SK-N-SH (cell line): ENCODE data around the gene CHMP1B.

Experiments
- MXI1 ChIP-seq: IDR thresholded peaks from 2 replicates; pipeline ENCODE4 v1.6.1; 2012; ENCODE audit warnings: mild to moderate bottlenecking, low read depth, low read length, improper control_type of control experiment
- POLR2AphosphoS5 ChIP-seq: IDR thresholded peaks from 2 replicates; pipeline ENCODE4 v1.6.1; 2012; ENCODE audit warnings: low read depth, low read length
- RFX5 ChIP-seq: IDR thresholded peaks from 2 replicates; pipeline ENCODE4 v1.6.1; 2012; ENCODE audit warnings: mild to moderate bottlenecking, improper control_type of control experiment, low read length
- SIN3A ChIP-seq: IDR thresholded peaks from 2 replicates; pipeline ENCODE4 v1.6.1; 2012; ENCODE audit warnings: low read depth, mild to moderate bottlenecking, low read length, moderate library complexity, borderline replicate concordance
- SMC3 ChIP-seq: IDR thresholded peaks from 2 replicates; pipeline ENCODE4 v1.6.1; 2012; ENCODE audit warnings: low read depth, low read length, improper control_type of control experiment
- TAF1 ChIP-seq: IDR thresholded peaks from 2 replicates; pipeline ENCODE4 v1.6.1; 2012; ENCODE audit warnings: low read depth, mild to moderate bottlenecking, low read length, moderate library complexity, borderline replicate concordance
- TEAD4 ChIP-seq: IDR thresholded peaks from 2 replicates; pipeline ENCODE4 v1.4.0; 2012; ENCODE audit warnings: mild to moderate bottlenecking, borderline replicate concordance; ENCODE audit not compliant: insufficient read depth
- TF ChIP-seq, protein P1 (sequence below): fragments of 200-600 bp; sonication (generic); IDR thresholded peaks from 2 replicates; pipeline ENCODE4 v1.6.1; 2017; ENCODE audit warnings: antibody characterized with exemption, mild to moderate bottlenecking, moderate library complexity
- TF ChIP-seq, protein P2 (sequence below): IDR thresholded peaks from 2 replicates; pipeline ENCODE4 v1.4.0; 2012; ENCODE audit warnings: low read depth, borderline replicate concordance

DNA sequence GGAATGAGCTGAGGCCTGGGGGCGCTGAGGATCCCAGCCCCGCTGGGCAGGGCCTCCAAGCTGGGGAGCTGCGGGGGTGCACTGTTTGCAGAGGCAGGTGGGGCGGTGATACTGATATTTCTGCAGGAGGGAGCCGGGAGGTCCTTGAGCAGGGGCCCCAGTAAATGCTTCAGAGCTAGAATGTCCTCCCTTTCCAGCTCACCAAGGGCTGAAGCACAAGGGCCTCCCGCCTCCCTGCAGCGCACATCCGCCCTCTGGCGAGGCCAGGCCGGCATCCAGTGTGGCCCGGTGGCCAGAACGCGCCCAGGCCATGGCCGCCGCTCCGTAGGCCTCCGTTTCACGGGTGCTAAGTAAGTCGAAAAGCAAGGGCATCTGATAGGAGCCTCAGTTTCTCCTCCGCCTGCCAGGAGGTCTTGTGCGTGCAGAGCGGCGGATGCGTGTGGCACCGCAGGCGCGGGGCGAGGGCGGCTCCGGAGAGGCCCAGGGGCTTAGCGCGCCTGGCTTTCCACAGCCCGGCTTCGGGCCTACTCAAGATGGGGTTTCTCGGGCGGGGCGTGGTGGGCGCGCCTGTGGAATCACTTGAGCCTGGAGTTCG is 29.5 kb upstream of the CHMP1B start:
- TF ChIP-seq MXI1: no peak
- TF ChIP-seq, protein P1, sequence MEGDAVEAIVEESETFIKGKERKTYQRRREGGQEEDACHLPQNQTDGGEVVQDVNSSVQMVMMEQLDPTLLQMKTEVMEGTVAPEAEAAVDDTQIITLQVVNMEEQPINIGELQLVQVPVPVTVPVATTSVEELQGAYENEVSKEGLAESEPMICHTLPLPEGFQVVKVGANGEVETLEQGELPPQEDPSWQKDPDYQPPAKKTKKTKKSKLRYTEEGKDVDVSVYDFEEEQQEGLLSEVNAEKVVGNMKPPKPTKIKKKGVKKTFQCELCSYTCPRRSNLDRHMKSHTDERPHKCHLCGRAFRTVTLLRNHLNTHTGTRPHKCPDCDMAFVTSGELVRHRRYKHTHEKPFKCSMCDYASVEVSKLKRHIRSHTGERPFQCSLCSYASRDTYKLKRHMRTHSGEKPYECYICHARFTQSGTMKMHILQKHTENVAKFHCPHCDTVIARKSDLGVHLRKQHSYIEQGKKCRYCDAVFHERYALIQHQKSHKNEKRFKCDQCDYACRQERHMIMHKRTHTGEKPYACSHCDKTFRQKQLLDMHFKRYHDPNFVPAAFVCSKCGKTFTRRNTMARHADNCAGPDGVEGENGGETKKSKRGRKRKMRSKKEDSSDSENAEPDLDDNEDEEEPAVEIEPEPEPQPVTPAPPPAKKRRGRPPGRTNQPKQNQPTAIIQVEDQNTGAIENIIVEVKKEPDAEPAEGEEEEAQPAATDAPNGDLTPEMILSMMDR: no peak
- no peak for TF ChIP-seq SIN3A
- no peak for TF ChIP-seq TAF1
- TF ChIP-seq, protein P2, sequence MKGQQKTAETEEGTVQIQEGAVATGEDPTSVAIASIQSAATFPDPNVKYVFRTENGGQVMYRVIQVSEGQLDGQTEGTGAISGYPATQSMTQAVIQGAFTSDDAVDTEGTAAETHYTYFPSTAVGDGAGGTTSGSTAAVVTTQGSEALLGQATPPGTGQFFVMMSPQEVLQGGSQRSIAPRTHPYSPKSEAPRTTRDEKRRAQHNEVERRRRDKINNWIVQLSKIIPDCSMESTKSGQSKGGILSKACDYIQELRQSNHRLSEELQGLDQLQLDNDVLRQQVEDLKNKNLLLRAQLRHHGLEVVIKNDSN: no peak
- TF ChIP-seq POLR2AphosphoS5: no peak
- TF ChIP-seq RFX5: no peak
- TF ChIP-seq SMC3: no peak
- no peak for TF ChIP-seq TEAD4
